Brain microvascular endothelial cell (primary cell): ENCODE measurements around the gene TENM3.
A peak's percentile ranks its signal among the peaks of the same experiment; 100 is the strongest.

Experiments used
- DNase-seq: peaks from one replicate; pipeline ENCODE4 v3.0.0-alpha.2; 2020
- H3K27ac ChIP-seq: fragments of 250-450 bp; sonication (Bioruptor Pico); 2 replicates; pipeline ENCODE4 v1.5.1; 2020; ENCODE audit warnings: mild to moderate bottlenecking, moderate library complexity
- H3K27me3 ChIP-seq: fragments of 250-450 bp; sonication (Bioruptor Pico); replicated peaks from 2 replicates; pipeline ENCODE4 v1.5.1; 2020; ENCODE audit warnings: mild to moderate bottlenecking
- H3K36me3 ChIP-seq: fragments of 250-450 bp; sonication (Bioruptor Pico); replicated peaks from 2 replicates; pipeline ENCODE4 v1.5.1; 2020; ENCODE audit warnings: mild to moderate bottlenecking
- H3K4me3 ChIP-seq: 2 replicates; pipeline ENCODE4 v1.5.1; 2011; ENCODE audit warnings: low read depth, mild to moderate bottlenecking, control low read depth, low read length, moderate library complexity
- in situ Hi-C: cut with HindIII; loops from 2 replicates; pipeline ENCODE4 v1.10.0; 2017; ENCODE audit warnings: low sequenced_read_pairs, low pct_ligation_motif_present
- TF ChIP-seq, protein P1 (sequence below): IDR thresholded peaks from 2 replicates; pipeline ENCODE4 v1.5.1; 2011; ENCODE audit warnings: low read depth, mild to moderate bottlenecking, moderate library complexity, low read length, control low read depth, inconsistent platforms; ENCODE audit errors: missing control alignments

Gene TENM3

DNA sequence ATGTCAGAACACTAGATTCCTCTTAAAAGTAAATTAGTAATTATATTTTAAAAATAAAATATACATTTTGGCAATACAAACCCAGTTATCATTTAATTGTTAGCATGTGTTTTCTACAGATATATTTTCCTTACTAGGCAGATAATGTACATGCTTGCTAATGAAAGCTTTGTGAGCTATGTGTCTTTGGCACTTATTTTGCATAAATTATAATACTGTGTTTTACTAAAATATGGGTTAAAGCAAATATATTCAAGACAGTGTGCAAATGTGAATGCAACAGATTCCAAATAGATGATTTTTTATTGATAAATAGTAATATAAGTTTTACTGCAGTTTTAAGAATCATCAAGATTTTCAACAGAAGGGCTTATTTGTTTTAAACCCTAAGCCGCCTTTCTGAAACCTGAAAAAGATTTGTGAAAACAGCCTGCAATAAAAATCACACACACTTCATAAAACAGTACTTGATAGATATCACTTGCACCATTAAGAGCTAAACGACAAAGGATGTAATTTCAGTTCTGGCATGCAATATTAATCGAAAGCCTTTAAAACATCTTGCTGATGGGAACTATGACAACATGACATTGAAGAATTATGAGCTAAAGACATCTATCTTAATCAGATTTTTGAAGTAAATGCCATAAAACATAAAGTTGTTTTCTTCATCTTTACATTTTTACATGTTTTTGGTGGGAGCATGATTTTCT is 340.7 kb downstream of the TENM3 start:
- TF ChIP-seq, protein P1, sequence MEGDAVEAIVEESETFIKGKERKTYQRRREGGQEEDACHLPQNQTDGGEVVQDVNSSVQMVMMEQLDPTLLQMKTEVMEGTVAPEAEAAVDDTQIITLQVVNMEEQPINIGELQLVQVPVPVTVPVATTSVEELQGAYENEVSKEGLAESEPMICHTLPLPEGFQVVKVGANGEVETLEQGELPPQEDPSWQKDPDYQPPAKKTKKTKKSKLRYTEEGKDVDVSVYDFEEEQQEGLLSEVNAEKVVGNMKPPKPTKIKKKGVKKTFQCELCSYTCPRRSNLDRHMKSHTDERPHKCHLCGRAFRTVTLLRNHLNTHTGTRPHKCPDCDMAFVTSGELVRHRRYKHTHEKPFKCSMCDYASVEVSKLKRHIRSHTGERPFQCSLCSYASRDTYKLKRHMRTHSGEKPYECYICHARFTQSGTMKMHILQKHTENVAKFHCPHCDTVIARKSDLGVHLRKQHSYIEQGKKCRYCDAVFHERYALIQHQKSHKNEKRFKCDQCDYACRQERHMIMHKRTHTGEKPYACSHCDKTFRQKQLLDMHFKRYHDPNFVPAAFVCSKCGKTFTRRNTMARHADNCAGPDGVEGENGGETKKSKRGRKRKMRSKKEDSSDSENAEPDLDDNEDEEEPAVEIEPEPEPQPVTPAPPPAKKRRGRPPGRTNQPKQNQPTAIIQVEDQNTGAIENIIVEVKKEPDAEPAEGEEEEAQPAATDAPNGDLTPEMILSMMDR: no peak
- no peak for DNase-seq
- H3K4me3 ChIP-seq: no peak overlapping the region
- H3K27ac ChIP-seq: no peak overlapping the region
- no peaks in the 10 kb centered on the region for H3K27me3 ChIP-seq
- no peaks in the 10 kb centered on the region for H3K36me3 ChIP-seq
- in situ Hi-C loops: no loop called here

DNA sequence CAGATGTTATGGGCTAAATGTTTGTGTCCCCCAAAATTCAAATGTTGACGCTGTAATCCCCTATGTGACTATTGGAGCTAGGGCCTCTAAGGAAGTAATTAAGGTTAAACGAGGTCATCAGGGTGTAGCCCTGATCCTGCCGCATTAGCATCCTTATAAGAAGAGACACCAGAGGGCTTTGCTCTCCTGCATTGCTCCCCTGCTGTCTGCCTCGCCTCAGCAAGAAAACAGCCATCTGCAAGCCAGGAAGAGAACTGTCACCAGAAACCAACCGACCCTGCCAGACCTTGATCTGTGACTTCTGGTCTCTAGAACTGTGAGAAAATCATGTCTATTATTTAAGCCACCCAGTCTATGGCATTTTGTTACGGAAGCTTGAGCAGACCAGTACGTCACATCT is 342.1 kb downstream of the TENM3 start:
- no peaks in the 10 kb centered on the region for H3K27me3 ChIP-seq
- no peak for DNase-seq
- H3K4me3 ChIP-seq: no peak overlapping the region
- no peak overlapping the region for H3K27ac ChIP-seq
- in situ Hi-C loops: no loop called here
- H3K36me3 ChIP-seq: no peaks in the 10 kb centered on the region
- TF ChIP-seq, protein P1: no peak

DNA sequence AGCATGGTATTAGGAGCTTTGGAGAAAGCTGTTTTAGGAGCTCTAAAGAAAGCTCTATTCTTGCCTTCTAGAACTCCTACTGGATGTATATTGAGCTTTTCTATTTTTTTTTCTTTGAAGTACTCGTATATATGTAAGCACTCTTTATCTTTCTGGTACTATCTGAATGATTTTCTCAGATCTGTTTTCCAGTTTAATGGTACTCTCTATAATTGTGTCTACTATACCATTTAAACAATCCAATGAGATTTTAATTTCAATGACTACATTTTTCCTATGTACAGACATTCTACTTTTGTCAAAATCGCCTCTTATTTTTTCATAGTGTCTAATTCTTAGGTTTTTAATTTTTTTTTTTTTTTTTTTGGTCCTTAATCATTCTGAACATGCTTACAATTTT is 345.9 kb downstream of the TENM3 start:
- in situ Hi-C loops: no loop called here
- no peak for DNase-seq
- TF ChIP-seq, protein P1: no peak
- Histone ChIP-seq H3K4me3 (no peak overlapping the region), H3K27ac (no peak overlapping the region), H3K36me3 (no peaks in the 10 kb centered on the region), H3K27me3 (no peaks in the 10 kb centered on the region)

DNA sequence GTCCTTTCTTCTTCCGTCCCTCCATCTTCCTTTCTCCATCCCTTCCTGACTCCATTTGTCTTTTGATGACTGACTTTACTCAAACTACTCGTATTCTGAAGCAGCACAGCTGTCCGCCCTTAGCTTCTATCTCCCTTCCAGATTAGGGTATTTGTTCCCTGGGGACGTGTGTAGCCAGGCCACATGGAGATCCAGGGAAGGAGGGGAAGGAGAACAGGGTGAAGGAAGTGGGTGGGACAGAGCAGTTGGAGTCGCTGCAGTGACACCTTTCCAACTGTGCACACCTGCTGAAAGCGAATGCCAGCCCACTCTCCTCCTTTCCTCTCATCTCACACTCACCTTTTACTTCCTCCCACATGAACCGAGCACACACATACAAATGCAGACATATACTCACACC is 350.2 kb downstream of the TENM3 start:
- in situ Hi-C loops: no loop called here
- Histone ChIP-seq H3K27me3 (no peaks in the 10 kb centered on the region), H3K4me3 (no peak overlapping the region), H3K36me3 (no peaks in the 10 kb centered on the region), H3K27ac (no peak overlapping the region)
- TF ChIP-seq, protein P1: no peak
- no peak for DNase-seq

DNA sequence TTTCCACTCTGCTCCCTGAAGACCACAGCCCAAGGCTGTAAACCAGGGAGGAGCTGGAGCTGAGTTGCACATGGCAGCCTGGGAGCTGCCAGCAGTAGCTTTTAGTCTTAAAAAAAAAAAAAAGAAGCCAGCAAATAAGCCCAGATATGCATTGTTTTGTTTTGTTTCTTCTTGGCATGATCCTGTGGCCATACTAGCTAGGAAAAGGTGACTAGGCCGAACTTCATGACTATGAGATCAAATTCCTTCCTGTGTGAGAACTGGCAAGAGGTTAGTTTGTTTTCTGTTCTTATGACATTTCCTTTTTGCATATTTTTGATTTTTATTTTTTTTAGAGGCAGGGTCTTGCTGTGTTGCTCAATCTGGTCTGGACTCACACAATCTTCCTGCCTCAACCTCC is 350.7 kb downstream of the TENM3 start:
- DNase-seq: peak; percentile 18
- no peaks in the 10 kb centered on the region for H3K27me3 ChIP-seq
- no peaks in the 10 kb centered on the region for H3K36me3 ChIP-seq
- H3K4me3 ChIP-seq: no peak overlapping the region
- TF ChIP-seq, protein P1: no peak
- in situ Hi-C loops: no loop called here
- no peak overlapping the region for H3K27ac ChIP-seq

DNA sequence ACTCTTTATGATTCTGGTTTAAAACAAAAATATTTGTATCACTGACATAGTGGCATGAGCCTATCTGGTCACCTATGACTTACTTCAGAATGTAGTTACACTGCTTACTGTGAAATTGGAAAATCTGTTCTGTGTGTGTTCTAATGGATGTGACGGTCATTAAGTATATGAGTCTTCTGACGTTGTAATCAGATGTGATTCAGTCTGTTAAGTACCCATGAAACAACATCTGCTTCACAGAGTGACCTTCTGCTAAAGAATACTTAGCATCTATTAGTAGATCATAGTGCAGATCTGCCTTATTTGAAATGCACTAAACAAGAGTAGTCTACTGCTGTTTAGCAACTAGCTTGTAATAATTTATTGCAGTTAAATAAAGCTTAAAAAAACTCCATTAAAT is 356.9 kb downstream of the TENM3 start:
- in situ Hi-C loops: no loop called here
- Histone ChIP-seq H3K36me3 (no peaks in the 10 kb centered on the region), H3K27me3 (no peaks in the 10 kb centered on the region), H3K4me3 (no peak overlapping the region), H3K27ac (no peak overlapping the region)
- no peak for DNase-seq
- TF ChIP-seq, protein P1: no peak
